IMR-90 (cell line): ENCODE measurements around the gene ANK2. TPM values are rescaled to one million over a fixed set of nuclear protein-coding genes. Genes with fewer than 3 reads are reported as not detected.

Experiments
- ATAC-seq: fragments of 200-7000 bp; cut with Tn5 transposase; 2 replicates; pipeline ENCODE4 v1.9.1; 2020; ENCODE audit warnings: low read depth, mild to moderate bottlenecking, moderate library complexity
- BruUV-seq: library from RNA; stranded (reverse); fragments of 400-500 nt; replicated peaks from 2 replicates; lab custom pipeline; 2021; lab: Mats Ljungman, UMichigan
- CTCF ChIA-PET: fragments of 300-600 bp; formaldehyde crosslinking; extraction: SDS; loops from one replicate; lab custom pipeline; 2021; ENCODE audit warnings: antibody characterized with exemption; lab: Yijun Ruan, JAX
- POLR2A ChIA-PET: fragments of 300-600 bp; sonication (Branson Sonifier 250); formaldehyde crosslinking; loops from one replicate; lab custom pipeline; 2022; ENCODE audit warnings: antibody characterized with exemption; ENCODE audit not compliant: unreplicated experiment; lab: Charles Lee
- DNase-seq: peaks from one replicate; pipeline ENCODE4 v3.0.0; 2013
- H2AFZ ChIP-seq: replicated peaks from 2 replicates; pipeline ENCODE3; 2013; ENCODE audit warnings: low read length, mild to moderate bottlenecking; ENCODE audit not compliant: poor library complexity
- H2AK5ac ChIP-seq: 2 replicates; pipeline ENCODE4 v1.6.1; 2013; ENCODE audit warnings: low read depth, low read length, inconsistent platforms
- H2AK9ac ChIP-seq: replicated peaks from 2 replicates; pipeline ENCODE3; 2013; ENCODE audit warnings: mild to moderate bottlenecking, low read depth, low read length, moderate library complexity; ENCODE audit not compliant: poor library complexity
- H2BK120ac ChIP-seq: 2 replicates; pipeline ENCODE4 v1.6.1; 2013; ENCODE audit warnings: low read depth, low read length, inconsistent platforms
- H2BK15ac ChIP-seq: 3 replicates; pipeline ENCODE4 v1.6.1; 2013; ENCODE audit warnings: low read depth, low read length, inconsistent platforms
- H2BK20ac ChIP-seq: 2 replicates; pipeline ENCODE4 v1.6.1; 2013; ENCODE audit warnings: low read depth, mild to moderate bottlenecking, inconsistent platforms, low read length, moderate library complexity
- H2BK5ac ChIP-seq: 2 replicates; pipeline ENCODE4 v1.6.1; 2013; ENCODE audit warnings: mild to moderate bottlenecking, low read depth, low read length, inconsistent platforms; ENCODE audit not compliant: poor library complexity, severe bottlenecking
- H3K14ac ChIP-seq: replicated peaks from 2 replicates; pipeline ENCODE4 v1.6.1; 2013; ENCODE audit warnings: low read depth, low read length, inconsistent platforms
- H3K18ac ChIP-seq: 2 replicates; pipeline ENCODE4 v1.6.1; 2013; ENCODE audit warnings: low read depth, low read length, control low read depth
- H3K23ac ChIP-seq: 2 replicates; pipeline ENCODE4 v1.6.1; 2013; ENCODE audit warnings: low read depth, low read length, inconsistent platforms
- H3K27ac ChIP-seq: 2 replicates; pipeline ENCODE4 v1.5.1; 2013; ENCODE audit warnings: mild to moderate bottlenecking, control low read depth, low read length; ENCODE audit not compliant: insufficient read depth
- H3K27me3 ChIP-seq: 2 replicates; pipeline ENCODE4 v1.6.1; 2013; ENCODE audit warnings: low read length; ENCODE audit not compliant: control insufficient read depth, insufficient read depth
- H3K36me3 ChIP-seq: 2 replicates; pipeline ENCODE4 v1.6.1; 2013; ENCODE audit warnings: low read length, mixed read lengths; ENCODE audit not compliant: control insufficient read depth, insufficient read depth
- H3K4ac ChIP-seq: 2 replicates; pipeline ENCODE4 v1.6.1; 2013; ENCODE audit warnings: low read depth, low read length, inconsistent platforms
- H3K4me1 ChIP-seq: 2 replicates; pipeline ENCODE4 v1.6.1; 2013; ENCODE audit warnings: low read length, mixed read lengths; ENCODE audit not compliant: control insufficient read depth, insufficient read depth
- H3K4me2 ChIP-seq: 2 replicates; pipeline ENCODE4 v1.6.1; 2013; ENCODE audit warnings: low read depth, mild to moderate bottlenecking, control low read depth, low read length, moderate library complexity
- H3K4me3 ChIP-seq: 2 replicates; pipeline ENCODE4 v1.5.1; 2013; ENCODE audit warnings: low read depth, mild to moderate bottlenecking, control low read depth, low read length, moderate library complexity; ENCODE audit not compliant: insufficient read depth
- H3K56ac ChIP-seq: 2 replicates; pipeline ENCODE4 v1.6.1; 2013; ENCODE audit warnings: low read length, inconsistent platforms; ENCODE audit not compliant: insufficient read depth; ENCODE audit errors: extremely low read depth
- H3K79me1 ChIP-seq, 2 experiments: 2 replicates each; pipeline ENCODE4 v1.6.1; 2013; ENCODE audit warnings: low read length in 2 of 2, inconsistent platforms in 1 of 2, low read depth in 1 of 2
- H3K9ac ChIP-seq: 2 replicates; pipeline ENCODE4 v1.6.1; 2013; ENCODE audit warnings: low read depth, low read length, control low read depth
- H3K9me1 ChIP-seq: 2 replicates; pipeline ENCODE4 v1.6.1; 2013; ENCODE audit warnings: low read length, inconsistent platforms; ENCODE audit not compliant: insufficient read depth
- H3K9me3 ChIP-seq: 2 replicates; pipeline ENCODE4 v1.6.1; 2013; ENCODE audit warnings: low read length; ENCODE audit not compliant: control insufficient read depth, insufficient read depth
- H4K20me1 ChIP-seq: 2 replicates; pipeline ENCODE4 v1.6.1; 2013; ENCODE audit warnings: low read length, inconsistent platforms; ENCODE audit not compliant: insufficient read depth
- H4K5ac ChIP-seq: 2 replicates; pipeline ENCODE4 v1.6.1; 2013; ENCODE audit warnings: mild to moderate bottlenecking, low read depth, low read length, control low read depth
- H4K8ac ChIP-seq, 2 experiments: 2 replicates each; pipeline ENCODE4 v1.6.1; 2013; ENCODE audit warnings: low read depth in 2 of 2, low read length in 2 of 2, control low read depth in 1 of 2, inconsistent platforms in 1 of 2
- H4K91ac ChIP-seq: 2 replicates; pipeline ENCODE4 v1.6.1; 2013; ENCODE audit warnings: low read depth, low read length, inconsistent platforms; ENCODE audit not compliant: insufficient read depth
- BHLHE40 ChIP-seq: fragments of 150-350 bp; IDR thresholded peaks from 2 replicates; pipeline ENCODE4 v1.6.1; 2016; ENCODE audit warnings: mild to moderate bottlenecking, low read depth, low read length
- CTCF ChIP-seq: conservative IDR thresholded peaks from 2 replicates; pipeline ENCODE4 v1.5.1; 2012; ENCODE audit warnings: mild to moderate bottlenecking, low read depth, low read length, improper control_type of control experiment
- MAZ ChIP-seq: IDR thresholded peaks from 2 replicates; pipeline ENCODE4 v1.6.1; 2012; ENCODE audit warnings: low read depth, mild to moderate bottlenecking, low read length, improper control_type of control experiment, moderate library complexity, borderline replicate concordance
- WGBS, 2 experiments: methylation state at CpG; one replicate each; pipeline versions ENCODE4 v1.1.5 to v1.1.7; 2013; ENCODE audit warnings: missing lambda C conversion rate in 2 of 2; ENCODE audit not compliant: insufficient read length in 1 of 2; ENCODE audit errors: extremely low coverage in 2 of 2; 5-methylcytosine and 5-hydroxymethylcytosine counted together
- dilution Hi-C: fragments of 300-500 bp; cut with HindIII; formaldehyde crosslinking; loops from one replicate; pipeline ENCODE4 v1.14.3; 2018; ENCODE audit warnings: low sequenced_read_pairs; ENCODE audit not compliant: unreplicated experiment
- in situ Hi-C: fragments of 300-500 bp; cut with MboI; formaldehyde crosslinking; loops from 3 replicates; pipeline ENCODE4 v1.14.3; 2019; ENCODE audit warnings: low sequenced_read_pairs, inconsistent platforms, mixed read lengths
- intact Hi-C: fragments of 100-400 bp; cut with micrococcal nuclease; formaldehyde crosslinking; loops from 2 replicates; pipeline ENCODE4 v1.10.0; 2022
- polyA plus RNA-seq, 3 experiments: library from polyadenylated mRNA; depleted of rRNA; stranded (reverse); fragments of >200 nt; gene quantifications; 2 replicates each; pipeline ENCODE4 v1.2.3, GENCODE V29; 2012; ENCODE audit warnings: low replicate concordance in 1 of 3
- total RNA-seq: library from RNA; depleted of rRNA; stranded (reverse); fragments of >200 nt; gene quantifications from 2 replicates; pipeline ENCODE4 v1.2.3, GENCODE V29; 2012

ANK2 gene
- total and polyA plus RNA-seq, 2 of the 4 experiments (the other 2 are of a cell fraction), result 0.82 to 6.6 TPM

GRCh38 chr4:113365377-113365776 lies 315.9 kb downstream of the ANK2 start:
- Histone ChIP-seq H3K9me3 (no peaks in the 10 kb centered on the region), H2AK9ac (no peak overlapping the region), H3K56ac (no peak overlapping the region), H4K8ac (no peak overlapping the region), H3K9me1 (no peaks in the 10 kb centered on the region), H3K36me3 (no peaks in the 10 kb centered on the region), H2BK15ac (no peak overlapping the region), H3K27me3 (peaks cover 2% of the 10 kb centered on the region; the same call in 1 of the 2 replicates), H2AFZ (no peak overlapping the region), H3K27ac (no peak overlapping the region), H2AK5ac (no peak overlapping the region), H2BK20ac (no peak overlapping the region), H3K23ac (no peak overlapping the region), H3K9ac (no peak overlapping the region), H3K4me3 (no peak overlapping the region), H3K79me1 (no peaks in the 10 kb centered on the region), H3K4me1 (peaks cover 2% of the 10 kb centered on the region), H3K4ac (no peak overlapping the region), H3K14ac (no peak overlapping the region), H3K4me2 (no peak overlapping the region), H4K20me1 (no peaks in the 10 kb centered on the region), H2BK120ac (no peak overlapping the region), H2BK5ac (no peak overlapping the region), H3K18ac (no peak overlapping the region), H4K5ac (no peak overlapping the region), H4K91ac (no peak overlapping the region)
- WGBS, 2 experiments, result 100% methylated on average over 1 of the region's 2 CpGs; no CpG with 5 or more reads in 1 of the 2 experiments
- ChIA-PET CTCF (no interaction called here), POLR2A (no interaction called here)
- in situ Hi-C loops, result no loop called here
- DNase-seq, result no peak
- no peak for TF ChIP-seq BHLHE40
- TF ChIP-seq MAZ, result no peak
- no peak for TF ChIP-seq CTCF
- intact Hi-C loops, result no loop called here
- no peak for ATAC-seq
- no TSS peak for BruUV-seq
- dilution Hi-C loops, result no loop called here
